ENCODE data around the gene FGF12.

The FGF12 gene

GRCh38 chr3:192487033-192487432 is 240.3 kb downstream of the FGF12 start:
- no peak for DNase-seq

- DNase-seq = no peak
These were observed 244.5 kb downstream of the FGF12 start for GRCh38 chr3:192482809-192483208.

GRCh38 chr3:192482391-192482790 is 244.9 kb downstream of the FGF12 start:
- DNase-seq = no peak

- no peak for DNase-seq
These were observed 245.7 kb downstream of the FGF12 start for GRCh38 chr3:192481638-192482037.

- peak; percentile 25 for DNase-seq
These were observed 259.9 kb downstream of the FGF12 start for GRCh38 chr3:192467230-192468140.

- DNase-seq = no peak
These were observed 278.3 kb downstream of the FGF12 start for GRCh38 chr3:192449036-192449435.

GRCh38 chr3:192445770-192446644 is 281.3 kb downstream of the FGF12 start:
- DNase-seq = no peak

GRCh38 chr3:192444791-192445106 is 282.6 kb downstream of the FGF12 start:
- no peak for DNase-seq

- no peak for DNase-seq
These were observed 283.1 kb downstream of the FGF12 start for GRCh38 chr3:192444096-192444790.

- no peak for DNase-seq
These were observed 292.1 kb downstream of the FGF12 start for GRCh38 chr3:192435241-192435640.

- no peak for DNase-seq
These were observed 293.2 kb downstream of the FGF12 start for GRCh38 chr3:192434186-192434585.

- no peak for DNase-seq
These were observed 293.6 kb downstream of the FGF12 start for GRCh38 chr3:192433704-192434103.

- DNase-seq = no peak
These were observed 304.4 kb downstream of the FGF12 start for GRCh38 chr3:192422997-192423342.

GRCh38 chr3:192422321-192422996 is 304.9 kb downstream of the FGF12 start:
- DNase-seq = no peak

GRCh38 chr3:192419312-192419711 is 308.0 kb downstream of the FGF12 start:
- DNase-seq = no peak

GRCh38 chr3:192417559-192418055 is 309.7 kb downstream of the FGF12 start:
- no peak for DNase-seq

GRCh38 chr3:192417017-192417416 is 310.3 kb downstream of the FGF12 start:
- no peak for DNase-seq

- DNase-seq = no peak
These were observed 313.9 kb downstream of the FGF12 start for GRCh38 chr3:192413461-192413860.

GRCh38 chr3:192410684-192410960 is 316.7 kb downstream of the FGF12 start:
- no peak for DNase-seq

GRCh38 chr3:192409838-192410683 is 317.3 kb downstream of the FGF12 start:
- DNase-seq = no peak

GRCh38 chr3:192409201-192409837 is 318.0 kb downstream of the FGF12 start:
- DNase-seq = no peak
